ENCODE measurements around the gene RIPOR3. TPM values are rescaled to one million over a fixed set of nuclear protein-coding genes. Genes with fewer than 3 reads are reported as not detected.

RIPOR3 gene
- total and polyA plus RNA-seq, 9 of the 15 experiments (the other 6 are each of a cell fraction or from before 2014, with no cell fraction given): 3.3 to 62.7 (median 21.4) TPM

DNA sequence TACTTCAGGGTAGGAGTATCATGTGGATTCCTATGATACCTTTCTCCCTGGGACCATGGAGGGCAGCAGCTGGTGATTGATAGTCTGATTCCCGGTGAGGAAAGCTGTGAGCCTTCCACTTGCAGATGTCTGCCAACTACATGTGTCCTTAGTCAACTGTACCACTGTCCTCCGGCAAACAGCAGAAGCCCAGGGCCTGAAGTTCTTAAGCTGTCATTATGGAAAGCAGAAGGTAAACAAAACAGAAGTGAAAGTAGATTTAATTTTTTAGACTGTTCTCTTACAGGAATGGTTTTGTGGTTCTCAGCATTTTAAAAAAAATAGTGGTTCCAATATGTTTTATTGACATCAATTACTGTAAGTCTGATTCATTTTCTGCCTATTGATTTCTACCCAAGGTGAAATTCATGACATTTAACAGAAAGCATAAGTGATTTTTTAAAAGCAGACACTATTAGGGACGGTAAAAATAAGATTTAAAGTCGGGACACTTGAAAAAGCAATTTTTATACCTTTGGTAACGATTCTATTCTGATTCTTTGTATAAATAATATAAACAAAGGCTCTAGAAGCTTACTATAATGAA lies 144.5 kb downstream of the RIPOR3 start (continued):
- TF ChIP-seq, protein P1, sequence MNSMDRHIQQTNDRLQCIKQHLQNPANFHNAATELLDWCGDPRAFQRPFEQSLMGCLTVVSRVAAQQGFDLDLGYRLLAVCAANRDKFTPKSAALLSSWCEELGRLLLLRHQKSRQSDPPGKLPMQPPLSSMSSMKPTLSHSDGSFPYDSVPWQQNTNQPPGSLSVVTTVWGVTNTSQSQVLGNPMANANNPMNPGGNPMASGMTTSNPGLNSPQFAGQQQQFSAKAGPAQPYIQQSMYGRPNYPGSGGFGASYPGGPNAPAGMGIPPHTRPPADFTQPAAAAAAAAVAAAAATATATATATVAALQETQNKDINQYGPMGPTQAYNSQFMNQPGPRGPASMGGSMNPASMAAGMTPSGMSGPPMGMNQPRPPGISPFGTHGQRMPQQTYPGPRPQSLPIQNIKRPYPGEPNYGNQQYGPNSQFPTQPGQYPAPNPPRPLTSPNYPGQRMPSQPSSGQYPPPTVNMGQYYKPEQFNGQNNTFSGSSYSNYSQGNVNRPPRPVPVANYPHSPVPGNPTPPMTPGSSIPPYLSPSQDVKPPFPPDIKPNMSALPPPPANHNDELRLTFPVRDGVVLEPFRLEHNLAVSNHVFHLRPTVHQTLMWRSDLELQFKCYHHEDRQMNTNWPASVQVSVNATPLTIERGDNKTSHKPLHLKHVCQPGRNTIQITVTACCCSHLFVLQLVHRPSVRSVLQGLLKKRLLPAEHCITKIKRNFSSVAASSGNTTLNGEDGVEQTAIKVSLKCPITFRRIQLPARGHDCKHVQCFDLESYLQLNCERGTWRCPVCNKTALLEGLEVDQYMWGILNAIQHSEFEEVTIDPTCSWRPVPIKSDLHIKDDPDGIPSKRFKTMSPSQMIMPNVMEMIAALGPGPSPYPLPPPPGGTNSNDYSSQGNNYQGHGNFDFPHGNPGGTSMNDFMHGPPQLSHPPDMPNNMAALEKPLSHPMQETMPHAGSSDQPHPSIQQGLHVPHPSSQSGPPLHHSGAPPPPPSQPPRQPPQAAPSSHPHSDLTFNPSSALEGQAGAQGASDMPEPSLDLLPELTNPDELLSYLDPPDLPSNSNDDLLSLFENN (IDR thresholded peaks at IDR 0.05; ENCODE audit: low read depth in 2 of 2, low read length in 2 of 2): no peak
- TF ChIP-seq CREM (IDR thresholded peaks at IDR 0.05; ENCODE audit: low read depth): no peak

DNA sequence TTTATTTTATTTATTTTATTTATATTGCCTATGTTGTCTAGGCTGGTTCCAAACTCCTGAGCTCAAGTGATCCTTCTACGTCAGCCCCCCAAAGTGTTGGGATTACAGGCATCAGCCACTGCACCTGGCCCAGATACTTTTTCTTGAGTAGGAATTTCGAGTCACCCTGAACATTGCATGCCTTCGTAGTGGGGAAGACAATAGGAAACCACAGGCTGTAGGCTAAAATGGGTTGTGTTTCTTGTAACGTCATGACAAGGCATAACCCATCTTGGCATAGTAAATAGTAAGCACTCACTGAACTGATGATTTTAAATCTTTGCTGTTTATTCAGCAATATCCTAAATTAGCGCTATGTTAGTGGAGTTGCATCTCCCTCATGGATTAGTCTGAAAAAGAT lies 146.2 kb downstream of the RIPOR3 start:
- H3K4me3 ChIP-seq: no peak overlapping the region
- H3K9me3 ChIP-seq (replicated peaks; ENCODE audit: control insufficient read depth, insufficient read depth, low read depth, low read length): no peaks in the 10 kb centered on the region
- FAIRE-seq (no peak), DNase-seq (ENCODE audit: extremely low read depth in 1 of 4, low spot score in 3 of 4) (no peak), ATAC-seq (no peak)
- no TSS peak for BruUV-seq (replicated peaks)
- POLR2A ChIA-PET: interaction anchor here (0.6 to 1.0 kb wide), 2 partner anchors 25 to 28 kb away, joined by 3 read pairs; no protein-coding TSS in a partner anchor
- no peak for TF ChIP-seq ZNF239 (CRISPR knock-in tag; IDR thresholded peaks at IDR 0.05)
- no peak for TF ChIP-seq NUFIP1 (IDR thresholded peaks at IDR 0.05; ENCODE audit: partially characterized antibody)
- no peak for TF ChIP-seq ZNF785 (CRISPR knock-in tag; IDR thresholded peaks at IDR 0.05)
- TF ChIP-seq HMG20A (CRISPR knock-in tag; conservative IDR thresholded peaks at IDR 0.05): no peak
- TF ChIP-seq ETV6 (IDR thresholded peaks at IDR 0.05; ENCODE audit: borderline replicate concordance in 1 of 2, low read depth in 2 of 2, low read length in 1 of 2): no peak
- no peak for TF ChIP-seq ETV6 (CRISPR knock-in tag; IDR thresholded peaks at IDR 0.05; ENCODE audit: borderline replicate concordance)
- H3K4me2 ChIP-seq (ENCODE audit: insufficient read depth, low read length): no peak overlapping the region
- intact Hi-C loops (cut with micrococcal nuclease) (no loop called here), in situ Hi-C loops (cut with MboI) (no loop called here)
- H2AFZ ChIP-seq (ENCODE audit: low read depth, low read length): no peak overlapping the region
- H3K4me1 ChIP-seq (replicated peaks in 1 of 2; ENCODE audit: control insufficient read depth in 2 of 2, insufficient read depth in 2 of 2, low read length in 2 of 2): peaks cover 5 to 23% of the 10 kb centered on the region in 2 experiments; a peak in 4 of 5 replicates
- H3K27me3 ChIP-seq (ENCODE audit: control insufficient read depth in 2 of 2, insufficient read depth in 2 of 2, low read length in 2 of 2): no peaks in the 10 kb centered on the region
- H3K9ac ChIP-seq (ENCODE audit: insufficient read depth in 1 of 2, low read depth in 2 of 2, low read length in 2 of 2): no peak overlapping the region
- CTCF ChIA-PET (ENCODE audit: low intra/inter-chr PET ratio): no interaction called here
- WGBS (ENCODE audit: insufficient coverage, low coverage, missing lambda C conversion rate): 84% methylated on average over 5 of the region's 5 CpGs
- H3K79me2 ChIP-seq (ENCODE audit: control insufficient read depth, insufficient read depth, low read length): peaks cover 94% of the 10 kb centered on the region
- H4K20me1 ChIP-seq (replicated peaks; ENCODE audit: control insufficient read depth, insufficient read depth, low read length): peaks cover 23% of the 10 kb centered on the region
- H3K27ac ChIP-seq (ENCODE audit: extremely low read depth, low read depth, low read length): no peak overlapping the region
- peaks cover 6% of the 10 kb centered on the region for H3K9me1 ChIP-seq (ENCODE audit: control insufficient read depth, insufficient read depth, low read length)
- H3K36me3 ChIP-seq (ENCODE audit: control insufficient read depth, insufficient read depth, low read length): peaks cover 47% of the 10 kb centered on the region; the same call in 1 of the 3 replicates

Measured in K562 (cell line).